ENCODE results near the gene CCNK. TPM values are rescaled to one million over a fixed set of nuclear protein-coding genes. Genes with fewer than 3 reads are reported as not detected.

CCNK gene
- total and polyA plus RNA-seq, 10 donors = 11.8 to 58.3 (median 39.8) TPM

GRCh38 chr14:99463974-99464373 lies 17.2 kb upstream of the CCNK start:
- Histone ChIP-seq H3K36me3 (peaks cover 0 to 70% (median 55%) of the 10 kb centered on the region in 6 donors), H3K27me3 (replicated peaks in 1 of 7) (no peaks in the 10 kb centered on the region), H3K9me3 (no peaks in the 10 kb centered on the region), H3K27ac (no peak overlapping the region), H3K4me3 (no peak overlapping the region), H3K4me1 (peaks cover 5 to 25% (median 18%) of the 10 kb centered on the region in 6 donors)
- 86 to 95% (median 92%) methylated on average over 4 of the region's 4 CpGs for WGBS, 5 donors
- intact Hi-C loops (cut with DNase I; ENCODE audit: low total_unique reads) = no loop called here
- no peak for TF ChIP-seq POLR2A (IDR thresholded peaks at IDR 0.05)
- TF ChIP-seq CTCF (IDR thresholded peaks at IDR 0.05 in 8 of 11, conservative IDR thresholded peaks at IDR 0.05 in 3 of 11) = no peak
- TF ChIP-seq POLR2AphosphoS5 (IDR thresholded peaks at IDR 0.05) = no peak
- DNase-seq = no peak

- DNase-seq = no peak
- 94 to 98% (median 96%) methylated on average over 8 to 9 of the region's 9 CpGs for WGBS, 5 donors
- Histone ChIP-seq H3K27me3 (replicated peaks in 1 of 7) (no peaks in the 10 kb centered on the region), H3K4me3 (no peak overlapping the region), H3K4me1 (peaks cover 5 to 36% (median 25%) of the 10 kb centered on the region in 6 donors), H3K9me3 (no peaks in the 10 kb centered on the region), H3K36me3 (peaks cover 0 to 57% (median 49%) of the 10 kb centered on the region in 6 donors), H3K27ac (no peak overlapping the region)
- TF ChIP-seq CTCF (IDR thresholded peaks at IDR 0.05 in 8 of 11, conservative IDR thresholded peaks at IDR 0.05 in 3 of 11) = no peak
- no peak for TF ChIP-seq POLR2AphosphoS5 (IDR thresholded peaks at IDR 0.05)
- TF ChIP-seq POLR2A (IDR thresholded peaks at IDR 0.05) = no peak
- intact Hi-C loops (cut with DNase I; ENCODE audit: low total_unique reads) = no loop called here
These were observed 15.9 kb upstream of the CCNK start for GRCh38 chr14:99465288-99465687.

- no peak for DNase-seq
- WGBS, 5 donors = 84 to 95% (median 91%) methylated on average over 3 of the region's 3 CpGs
- intact Hi-C loops (cut with DNase I; ENCODE audit: low total_unique reads) = no loop called here
These were observed 14.5 kb upstream of the CCNK start for GRCh38 chr14:99466758-99467157.

More at GRCh38 chr14:99466758-99467157, 14.5 kb upstream of the CCNK start:
- H3K27me3 ChIP-seq (replicated peaks in 1 of 7) = no peaks in the 10 kb centered on the region
- H3K9me3 ChIP-seq = no peaks in the 10 kb centered on the region
- H3K4me3 ChIP-seq = no peak overlapping the region
- TF ChIP-seq POLR2AphosphoS5 (IDR thresholded peaks at IDR 0.05) (no peak), POLR2A (IDR thresholded peaks at IDR 0.05) (no peak), CTCF (IDR thresholded peaks at IDR 0.05 in 8 of 11, conservative IDR thresholded peaks at IDR 0.05 in 3 of 11) (no peak)
- H3K36me3 ChIP-seq = peaks cover 0 to 42% (median 36%) of the 10 kb centered on the region in 6 donors
- no peak overlapping the region for H3K27ac ChIP-seq
- peaks cover 5 to 49% (median 30%) of the 10 kb centered on the region in 6 donors for H3K4me1 ChIP-seq

Data from spleen (tissue), 11 donors.